HG03108 (cell line): ENCODE data around the gene CPM.
"Not testable (repeated sequence)": the region's sequence is repeated elsewhere in the genome, so short reads cannot be mapped to it uniquely, and the experiment has no call there.

Experiments used
- ATAC-seq: cut with Tn5 transposase; IDR thresholded peaks from one replicate; pipeline ENCODE4 v1.9.1; 2021; ENCODE audit warnings: moderate library complexity; ENCODE audit not compliant: unreplicated experiment

Gene CPM

DNA sequence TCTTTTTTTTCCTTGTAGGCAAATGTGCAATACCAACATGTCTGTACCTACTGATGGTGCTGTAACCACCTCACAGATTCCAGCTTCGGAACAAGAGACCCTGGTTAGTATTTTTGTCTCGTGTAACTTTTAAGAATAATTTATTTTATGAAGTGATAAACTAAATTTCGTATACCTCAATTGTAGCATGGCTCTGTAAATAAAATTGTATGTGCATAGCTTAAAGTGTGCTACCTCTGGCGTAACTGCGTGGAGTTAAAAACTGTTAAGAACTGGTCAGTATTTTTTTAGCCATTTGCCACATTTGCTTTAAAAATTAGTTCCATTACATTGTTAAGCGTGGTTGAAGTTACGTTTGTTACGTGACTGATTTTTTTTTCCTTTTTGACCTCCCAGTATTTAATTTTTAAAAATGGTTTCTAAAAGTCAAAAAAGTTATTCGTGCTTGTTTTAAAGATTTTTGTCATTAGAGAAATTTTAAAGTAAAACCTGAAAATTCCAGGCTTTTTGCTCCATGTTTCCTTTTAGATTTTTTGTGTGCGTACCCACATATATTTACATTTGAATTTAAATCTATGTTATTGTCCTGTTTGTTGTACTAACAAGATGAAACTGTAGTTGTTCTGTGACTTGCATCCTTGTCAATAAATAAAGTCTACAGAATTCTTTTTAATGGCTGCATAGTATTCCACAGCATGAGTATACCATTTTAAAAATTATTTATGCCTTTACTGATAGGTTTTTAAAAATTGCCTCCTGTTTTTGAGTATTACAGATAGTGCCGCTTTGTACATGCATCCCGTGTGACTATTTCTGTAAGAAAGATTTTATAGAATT is 123.6 kb downstream of the CPM start:
- ATAC-seq = no peak

DNA sequence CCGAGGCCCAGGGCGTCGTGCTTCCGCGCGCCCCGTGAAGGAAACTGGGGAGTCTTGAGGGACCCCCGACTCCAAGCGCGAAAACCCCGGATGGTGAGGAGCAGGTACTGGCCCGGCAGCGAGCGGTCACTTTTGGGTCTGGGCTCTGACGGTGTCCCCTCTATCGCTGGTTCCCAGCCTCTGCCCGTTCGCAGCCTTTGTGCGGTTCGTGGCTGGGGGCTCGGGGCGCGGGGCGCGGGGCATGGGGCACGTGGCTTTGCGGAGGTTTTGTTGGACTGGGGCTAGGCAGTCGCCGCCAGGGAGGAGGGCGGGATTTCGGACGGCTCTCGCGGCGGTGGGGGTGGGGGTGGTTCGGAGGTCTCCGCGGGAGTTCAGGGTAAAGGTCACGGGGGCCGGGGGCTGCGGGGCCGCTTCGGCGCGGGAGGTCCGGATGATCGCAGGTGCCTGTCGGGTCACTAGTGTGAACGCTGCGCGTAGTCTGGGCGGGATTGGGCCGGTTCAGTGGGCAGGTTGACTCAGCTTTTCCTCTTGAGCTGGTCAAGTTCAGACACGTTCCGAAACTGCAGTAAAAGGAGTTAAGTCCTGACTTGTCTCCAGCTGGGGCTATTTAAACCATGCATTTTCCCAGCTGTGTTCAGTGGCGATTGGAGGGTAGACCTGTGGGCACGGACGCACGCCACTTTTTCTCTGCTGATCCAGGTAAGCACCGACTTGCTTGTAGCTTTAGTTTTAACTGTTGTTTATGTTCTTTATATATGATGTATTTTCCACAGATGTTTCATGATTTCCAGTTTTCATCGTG is 124.4 kb downstream of the CPM start:
- ATAC-seq = peak; percentile 47

DNA sequence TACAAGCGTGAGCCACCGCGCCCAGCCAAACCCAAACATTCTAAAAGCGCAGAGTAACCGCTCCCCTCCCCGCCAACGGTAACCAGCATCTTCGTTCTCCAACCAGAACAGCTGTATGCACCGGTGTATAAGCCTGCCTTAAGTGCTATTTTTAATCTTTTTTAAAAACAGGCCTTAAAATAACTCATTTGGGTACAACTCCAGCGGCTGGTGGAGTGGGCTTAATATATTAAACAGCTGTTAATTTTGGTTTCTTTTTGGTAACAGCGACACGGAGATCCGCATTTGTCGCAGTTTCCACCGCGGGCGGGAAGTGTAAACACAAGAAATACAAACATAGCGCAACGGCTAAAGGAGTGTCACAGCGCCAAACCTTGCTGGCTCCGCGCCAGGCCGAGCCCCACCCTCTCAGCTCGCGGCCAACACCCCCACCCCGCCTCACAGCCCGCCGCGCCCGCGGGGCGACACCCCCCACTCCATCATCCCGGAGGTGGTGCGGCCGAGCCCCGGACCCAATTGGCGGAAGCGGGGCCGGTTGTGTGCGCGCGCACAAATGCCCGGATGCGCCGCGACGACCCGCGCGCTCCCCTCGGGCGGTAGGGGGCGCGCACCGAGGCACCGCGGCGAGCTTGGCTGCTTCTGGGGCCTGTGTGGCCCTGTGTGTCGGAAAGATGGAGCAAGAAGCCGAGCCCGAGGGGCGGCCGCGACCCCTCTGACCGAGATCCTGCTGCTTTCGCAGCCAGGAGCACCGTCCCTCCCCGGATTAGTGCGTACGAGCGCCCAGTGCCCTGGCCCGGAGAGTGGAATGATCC is 125.2 kb downstream of the CPM start, which contains the start of gene MDM2:
TSS of gene MDM2 (plus strand) at position 602 of the 812 bp plus-strand sequence. CDS start 301 bp downstream, outside the sequence.
- ATAC-seq = peak; percentile 74

DNA sequence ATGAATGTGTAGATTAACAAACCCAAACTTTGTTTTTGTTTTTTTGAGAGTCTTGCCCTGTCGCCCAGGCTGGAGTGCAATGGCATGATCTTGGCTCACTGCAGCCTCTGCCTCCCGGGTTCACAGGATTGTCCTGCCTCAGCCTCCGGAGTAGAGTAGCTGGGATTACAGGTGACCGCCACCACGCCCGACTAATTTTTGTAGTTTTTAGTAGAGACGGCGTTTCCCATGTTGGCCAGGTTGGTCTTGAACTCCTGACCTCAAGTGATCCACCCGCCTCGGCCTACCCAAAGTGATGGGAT is 125.7 kb downstream of the CPM start:
- not testable (repeated sequence) for ATAC-seq

DNA sequence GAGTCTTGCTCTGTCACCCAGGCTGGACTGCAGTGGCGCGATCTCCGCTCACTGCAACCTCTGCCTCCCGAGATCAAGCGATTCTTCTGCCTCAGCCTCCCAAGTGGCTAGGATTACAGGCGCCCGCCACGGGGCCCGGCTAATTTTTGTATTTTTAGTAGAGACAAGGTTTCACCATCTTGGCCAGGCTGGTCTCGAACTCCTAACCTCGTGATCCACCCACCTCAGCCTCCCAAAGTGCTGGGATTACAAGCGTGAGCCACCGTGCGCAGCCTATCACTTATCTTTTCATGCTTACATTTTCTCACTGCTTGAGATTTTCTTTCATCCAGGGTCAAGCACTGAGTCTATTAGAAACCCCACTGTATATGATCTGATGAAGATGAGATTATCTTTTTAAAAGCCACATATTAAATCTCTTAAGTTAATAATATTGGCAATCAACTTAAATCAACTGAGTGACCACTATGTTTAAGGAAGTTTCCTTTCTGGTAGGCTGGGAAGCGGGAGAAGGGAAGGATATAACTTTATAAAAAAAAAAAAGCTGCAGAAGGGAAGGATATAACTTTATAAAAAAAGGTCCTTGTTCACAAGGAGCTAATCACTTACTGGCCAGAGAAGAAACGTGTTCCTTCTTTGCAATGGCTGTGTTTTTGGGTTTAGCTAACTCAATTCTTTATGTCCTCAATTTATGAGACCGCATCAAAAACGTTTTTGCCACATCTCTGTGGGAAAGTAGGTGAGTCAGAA is 126.3 kb downstream of the CPM start:
- ATAC-seq = no peak

DNA sequence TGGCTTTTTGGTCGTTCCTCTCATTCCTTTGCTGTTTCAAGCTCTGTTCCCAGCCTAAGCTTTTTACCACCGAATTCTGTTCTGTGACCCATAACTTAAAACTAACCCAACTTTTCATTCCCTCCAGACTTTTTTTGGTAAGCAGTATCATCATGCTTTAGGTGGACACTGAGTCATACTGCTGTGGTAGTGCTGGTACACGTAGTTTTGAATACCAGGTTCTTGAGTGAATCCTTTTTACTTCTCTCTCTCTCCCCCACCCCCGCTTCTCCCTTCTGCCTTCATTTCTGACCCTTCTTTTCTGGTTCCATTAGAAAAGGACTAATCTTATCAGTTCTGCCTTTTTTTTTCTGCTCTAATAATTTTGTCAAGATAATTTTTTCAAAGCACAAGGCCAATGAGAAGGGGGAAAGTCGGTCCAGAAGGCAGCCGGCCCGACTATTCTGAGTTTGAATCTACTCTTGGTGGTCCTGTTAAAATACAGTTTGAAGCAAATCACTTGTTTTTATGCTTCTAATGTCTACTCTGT is 127.3 kb downstream of the CPM start:
- no peak for ATAC-seq

DNA sequence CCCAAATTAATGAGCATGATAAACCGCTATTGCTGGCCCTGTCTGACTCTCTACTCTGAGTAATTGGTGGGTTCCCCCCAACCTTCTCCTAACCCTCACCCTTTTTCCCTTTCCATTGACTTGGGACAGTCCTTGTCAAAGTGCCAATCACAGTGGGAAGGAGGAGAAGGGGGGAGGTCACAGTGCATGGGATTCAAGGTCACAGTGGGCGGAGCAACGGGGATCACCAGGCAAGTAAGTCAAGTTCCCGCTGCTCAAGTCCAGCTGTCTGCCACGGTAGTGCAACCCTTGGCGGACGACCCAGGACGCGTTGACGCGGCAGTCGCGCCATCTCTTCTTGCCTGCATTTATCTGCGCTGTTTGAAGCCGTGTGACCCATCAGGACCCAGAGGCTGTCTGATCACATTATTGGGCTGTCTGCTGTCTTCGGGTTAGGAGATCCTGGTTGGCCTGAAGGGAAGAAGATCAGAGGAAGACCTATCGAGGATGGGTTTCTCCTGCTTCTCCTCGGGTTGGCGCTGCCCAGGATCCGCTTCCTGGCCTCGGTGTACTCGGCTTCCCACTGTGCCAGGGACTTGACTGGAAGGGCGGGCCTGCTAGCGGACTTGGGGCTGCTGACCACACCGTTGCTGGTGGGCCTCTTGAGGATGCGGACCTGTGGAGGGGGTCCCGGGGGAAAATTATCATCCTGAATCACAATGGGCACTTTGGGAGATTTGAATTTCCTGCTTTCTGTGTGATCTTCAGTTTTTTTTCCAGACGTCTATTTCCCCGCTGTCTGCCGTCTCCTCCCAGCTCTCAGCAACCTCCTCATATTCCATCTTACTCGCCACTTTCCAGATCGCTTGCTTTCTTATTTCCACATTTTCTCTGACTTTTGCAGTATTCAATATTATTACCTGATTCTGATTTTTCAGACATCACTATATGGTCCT is 128.0 kb downstream of the CPM start:
- no peak for ATAC-seq

DNA sequence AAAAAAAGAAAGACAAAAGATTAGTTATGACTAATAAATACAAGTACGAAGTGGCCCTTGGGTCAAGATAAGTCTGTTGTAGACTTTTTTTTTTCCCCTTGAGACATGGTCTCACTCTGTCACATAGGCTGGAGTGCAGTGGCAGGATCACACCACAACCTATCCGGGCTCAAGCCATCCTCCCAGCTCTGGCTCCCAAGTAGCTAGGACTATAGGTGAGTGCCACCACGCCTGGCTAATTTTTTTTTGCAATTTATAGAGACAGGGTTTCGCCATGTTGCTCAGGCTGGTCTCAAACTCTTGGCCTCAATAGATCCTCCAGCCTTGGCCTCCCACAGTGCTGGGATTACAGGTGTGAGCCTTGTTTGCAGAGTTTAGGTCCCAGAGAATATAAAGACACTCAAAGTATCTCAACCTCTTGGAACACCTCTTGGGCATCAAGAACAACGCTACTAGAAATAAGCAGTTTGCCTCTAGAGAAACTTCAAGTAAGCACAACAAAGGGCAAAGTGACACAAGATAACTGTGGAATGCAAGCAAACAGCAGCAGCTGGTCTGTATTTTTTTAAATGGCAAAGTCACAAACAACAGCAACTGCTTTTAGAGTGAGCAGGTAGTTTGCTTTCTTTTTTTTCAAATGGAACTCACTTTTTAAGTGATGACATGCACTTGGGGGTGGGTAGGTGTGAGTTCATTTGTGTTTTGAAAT is 128.9 kb downstream of the CPM start:
- ATAC-seq = no peak

DNA sequence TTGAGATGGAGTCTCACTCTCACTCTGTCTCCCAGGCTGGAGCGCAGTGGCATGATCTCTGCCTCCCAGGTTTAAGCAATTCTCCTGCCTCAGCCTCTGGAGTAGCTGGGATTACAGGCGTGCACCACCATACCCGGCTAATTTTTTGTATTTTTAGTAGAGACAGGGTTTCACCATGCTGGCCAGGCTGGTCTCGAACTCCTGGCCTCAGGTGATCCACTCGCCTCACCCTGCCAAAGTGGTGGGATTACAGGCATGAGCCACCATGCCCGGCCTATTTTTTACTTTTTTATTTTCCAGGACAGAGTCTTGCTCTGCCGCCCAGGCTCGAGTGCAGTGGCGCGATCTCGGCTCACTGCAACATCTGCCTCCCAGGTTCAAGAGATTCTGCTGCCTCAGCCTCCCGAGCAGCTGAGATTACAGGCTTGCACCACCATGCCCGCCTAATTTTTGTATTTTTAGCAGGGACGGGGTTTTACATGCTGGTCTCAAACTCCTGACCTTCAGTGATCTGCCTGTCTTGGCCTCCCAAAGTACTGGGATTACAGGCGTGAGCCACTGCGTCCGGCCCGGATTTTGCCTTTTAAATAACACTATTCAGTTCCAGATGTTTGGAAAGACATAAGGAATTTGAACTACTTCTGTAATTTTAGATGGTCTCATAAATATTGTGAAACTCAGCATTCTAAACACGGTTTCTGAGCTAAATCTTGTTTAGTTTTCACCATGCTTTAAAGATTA is 129.9 kb downstream of the CPM start:
- not testable (repeated sequence) for ATAC-seq

DNA sequence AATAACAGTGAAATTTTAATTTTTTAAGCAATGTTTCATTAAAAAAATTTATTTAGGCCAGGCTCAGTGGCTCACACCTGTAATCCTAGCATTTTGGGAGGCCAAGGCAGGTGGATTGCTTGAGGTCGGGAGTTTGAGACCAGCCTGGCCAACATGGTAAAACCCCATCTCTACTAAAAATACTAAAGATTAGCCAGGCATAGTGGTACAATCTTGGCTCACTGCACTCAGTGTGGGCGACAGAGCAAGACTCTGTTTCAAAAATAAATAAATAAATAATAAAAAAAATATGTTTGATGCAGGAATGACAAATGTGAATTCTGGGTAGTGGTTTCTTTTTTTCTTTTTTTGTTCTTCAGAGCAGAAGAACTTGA is 130.6 kb downstream of the CPM start:
- not testable (repeated sequence) for ATAC-seq
